HG03354 (cell line): ENCODE results near the gene HSP90AA1.
"Not testable (repeated sequence)": the region's sequence is repeated elsewhere in the genome, so short reads cannot be mapped to it uniquely, and the experiment has no call there.

ENCODE experiments used
- ATAC-seq: cut with Tn5 transposase; IDR thresholded peaks from one replicate; pipeline ENCODE4 v1.9.1; 2021; ENCODE audit warnings: mild to moderate bottlenecking; ENCODE audit not compliant: unreplicated experiment, poor library complexity, severe bottlenecking

The HSP90AA1 gene

DNA sequence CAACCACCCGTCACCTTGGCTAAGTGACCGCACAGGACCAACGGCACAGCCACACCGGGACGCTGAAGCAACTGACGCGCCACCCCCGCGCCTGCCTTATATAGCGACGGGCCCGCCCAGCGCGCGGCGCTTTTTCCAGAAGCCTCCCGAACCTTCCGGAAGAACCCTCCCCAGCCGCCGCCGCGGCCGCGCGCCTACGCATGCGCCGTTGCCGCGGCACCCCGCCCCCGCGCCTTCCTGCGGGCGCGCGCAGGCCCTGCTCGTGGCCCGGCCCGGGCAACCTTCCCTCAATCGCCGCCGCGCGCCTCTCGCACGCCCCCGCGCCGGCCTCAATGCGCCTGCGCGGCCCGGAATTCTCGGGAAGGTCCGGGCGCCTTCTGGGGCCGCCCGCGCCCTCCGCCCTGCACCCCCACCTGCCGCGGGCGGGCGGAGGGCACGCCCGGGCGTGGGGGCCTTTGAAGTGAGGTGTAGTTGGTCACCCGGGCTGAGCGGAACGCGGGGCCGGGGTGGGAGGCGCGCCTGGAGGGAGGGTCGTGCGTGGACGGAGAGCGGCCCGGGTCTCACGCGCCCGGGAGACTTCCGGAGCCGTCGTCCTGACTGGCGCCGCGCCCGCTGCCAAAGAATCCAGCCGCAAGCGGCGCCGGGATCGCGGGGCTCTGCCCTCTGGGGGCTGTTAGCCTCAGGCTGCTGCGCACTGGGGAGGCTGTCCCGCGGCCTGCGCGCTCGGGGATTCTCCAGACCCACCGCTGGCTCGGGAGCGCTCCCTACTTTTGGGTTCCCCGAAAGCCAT lies at the start of gene HSP90AA1:
TSS of gene HSP90AA1 (minus strand) at position 73 of the 790 bp plus-strand sequence. CDS start 666 bp downstream, outside the sequence.
- peak; percentile 75 for ATAC-seq

DNA sequence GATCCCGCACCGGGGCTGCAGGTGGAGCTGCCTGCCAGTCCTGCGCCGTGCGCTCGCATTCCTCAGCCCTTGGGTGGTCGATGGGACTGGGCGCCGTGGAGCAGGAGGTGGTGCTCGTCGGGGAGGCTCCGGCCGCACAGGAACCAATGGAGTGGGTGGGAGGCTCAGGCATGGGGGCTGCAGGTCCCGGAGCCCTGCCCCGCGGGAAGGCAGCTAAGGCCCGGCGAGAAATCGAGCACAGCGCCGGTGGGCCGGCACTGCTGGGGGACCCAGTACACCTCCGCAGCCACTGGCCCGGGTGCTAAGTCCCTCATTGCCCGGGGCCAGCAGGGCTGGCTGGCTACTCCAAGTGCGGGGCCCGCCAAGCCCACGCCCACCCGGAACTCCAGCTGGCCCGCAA lies 48.6 kb upstream of the HSP90AA1 start:
- not testable (repeated sequence) for ATAC-seq

DNA sequence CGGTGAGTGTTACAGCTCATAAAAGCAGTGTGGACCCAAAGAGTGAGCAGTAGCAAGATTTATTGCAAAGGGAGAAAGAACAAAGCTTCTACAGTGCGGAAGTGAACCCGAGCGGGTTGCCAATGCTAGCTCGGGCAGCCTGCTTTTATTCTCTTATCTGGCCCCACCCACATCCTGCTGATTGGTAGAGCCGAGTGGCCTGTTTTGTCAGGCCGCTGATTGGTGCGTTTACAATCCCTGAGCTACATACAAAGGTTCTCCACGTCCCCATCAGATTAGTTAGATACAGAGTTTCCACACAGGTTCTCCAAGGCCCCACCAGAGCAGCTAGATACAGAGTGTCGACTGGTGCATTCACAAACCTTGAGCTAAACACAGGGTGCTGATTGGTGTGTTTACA lies 47.9 kb upstream of the HSP90AA1 start:
- not testable (repeated sequence) for ATAC-seq

DNA sequence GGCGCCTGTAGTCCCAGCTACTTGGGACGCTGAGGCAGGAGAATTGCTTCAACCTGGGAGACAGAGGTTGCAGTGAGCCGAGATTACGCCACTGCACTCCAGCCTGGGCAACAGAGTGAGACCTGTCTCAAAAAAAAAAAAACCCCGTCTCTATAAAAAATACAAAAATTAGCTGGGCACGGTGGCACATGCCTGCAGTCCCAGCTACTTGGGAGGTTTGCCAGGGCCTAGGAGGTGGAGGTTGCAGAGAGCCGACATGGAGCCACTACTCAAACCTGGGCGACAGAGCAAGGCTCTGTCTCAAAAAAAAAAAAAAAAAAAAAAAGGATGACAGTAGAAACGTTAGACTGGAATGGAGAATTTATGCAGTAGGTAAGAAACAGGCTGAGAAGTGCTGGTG lies 47.2 kb upstream of the HSP90AA1 start:
- not testable (repeated sequence) for ATAC-seq

DNA sequence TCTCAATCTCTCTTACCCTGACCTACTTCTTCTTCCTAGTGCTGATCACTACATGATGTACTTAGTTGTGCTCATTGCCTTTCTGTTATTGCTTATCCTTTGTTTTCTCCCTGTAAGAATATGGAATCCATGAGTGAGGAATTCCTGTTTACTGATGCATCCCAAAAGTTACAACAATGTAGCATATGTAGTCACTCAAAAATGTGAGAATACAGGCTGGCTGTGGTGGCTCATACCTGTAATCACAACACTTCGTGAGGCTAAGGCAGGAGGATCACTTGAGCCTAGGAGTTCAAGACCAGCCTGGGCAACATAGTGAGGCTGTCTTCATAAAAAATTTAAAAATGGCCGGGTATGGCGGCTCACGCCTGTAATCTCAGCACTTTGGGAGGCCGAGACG lies 44.9 kb upstream of the HSP90AA1 start:
- ATAC-seq = no peak

DNA sequence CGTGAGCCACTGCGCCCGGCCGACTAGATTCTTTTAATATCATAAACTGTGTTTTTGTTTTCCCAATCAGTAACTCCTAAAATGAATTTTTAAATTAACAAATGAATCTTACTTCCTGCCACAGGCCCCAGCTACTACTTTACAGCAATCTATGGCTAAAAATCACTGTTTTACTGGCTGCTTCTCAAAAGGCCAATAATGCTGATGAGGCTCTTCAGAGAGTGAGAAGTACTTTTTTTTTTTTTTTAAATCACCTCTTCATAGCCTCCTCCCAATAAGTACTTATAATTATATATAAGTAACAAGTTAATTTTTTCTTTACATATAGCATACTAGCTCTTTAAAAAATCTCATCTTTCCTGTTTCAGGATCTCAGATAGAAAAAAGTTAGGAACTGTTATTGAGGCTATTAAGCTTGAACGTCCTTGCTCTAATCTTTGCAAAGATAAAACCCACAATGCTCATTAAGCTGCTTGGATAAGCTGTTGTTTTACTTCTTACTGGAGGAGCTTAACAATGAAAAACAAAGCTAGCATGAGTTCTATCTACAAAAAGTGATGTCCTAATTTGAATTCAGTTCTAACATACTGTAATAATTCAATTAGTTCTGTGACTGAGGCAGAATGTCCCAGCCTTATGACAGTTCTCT lies 40.1 kb upstream of the HSP90AA1 start:
- no peak for ATAC-seq

DNA sequence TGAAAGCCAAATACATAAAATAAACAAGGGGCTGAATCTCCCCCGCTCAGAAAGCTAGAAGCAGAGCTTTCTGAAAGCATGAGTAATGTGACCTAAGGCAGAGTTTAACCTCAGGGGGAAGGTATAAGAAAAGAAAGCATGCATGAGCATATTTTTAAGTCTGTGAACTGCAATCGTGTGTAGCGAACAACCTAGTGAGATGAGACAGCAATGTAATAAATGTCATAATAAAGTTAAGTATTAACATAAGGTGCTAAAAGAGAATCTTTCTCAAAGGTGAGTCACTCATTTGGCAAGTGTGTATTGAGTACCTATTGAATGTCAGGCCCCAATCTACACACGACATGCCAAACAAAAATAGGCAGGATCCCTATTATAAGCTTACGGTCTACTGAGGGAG lies 38.7 kb upstream of the HSP90AA1 start:
- ATAC-seq = peak; percentile 48

DNA sequence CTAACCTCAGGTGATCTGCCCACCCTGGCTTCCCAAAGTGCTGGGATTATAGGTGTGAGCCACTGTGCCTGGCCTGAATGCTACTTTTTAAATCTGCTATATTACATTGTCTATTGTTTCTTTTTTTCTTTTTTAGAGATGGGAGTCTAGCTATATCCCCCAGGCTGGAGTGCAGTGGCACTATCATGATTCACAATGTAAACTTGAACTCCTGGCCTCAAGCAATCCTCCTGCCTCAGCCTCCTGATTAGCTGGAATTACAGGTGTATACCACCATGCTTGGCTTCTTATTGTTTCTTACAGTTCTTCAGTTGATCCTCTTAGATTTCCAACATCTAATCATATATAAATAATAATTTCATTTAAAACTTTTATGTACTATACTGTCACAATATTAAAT lies 37.6 kb upstream of the HSP90AA1 start:
- ATAC-seq = no peak

DNA sequence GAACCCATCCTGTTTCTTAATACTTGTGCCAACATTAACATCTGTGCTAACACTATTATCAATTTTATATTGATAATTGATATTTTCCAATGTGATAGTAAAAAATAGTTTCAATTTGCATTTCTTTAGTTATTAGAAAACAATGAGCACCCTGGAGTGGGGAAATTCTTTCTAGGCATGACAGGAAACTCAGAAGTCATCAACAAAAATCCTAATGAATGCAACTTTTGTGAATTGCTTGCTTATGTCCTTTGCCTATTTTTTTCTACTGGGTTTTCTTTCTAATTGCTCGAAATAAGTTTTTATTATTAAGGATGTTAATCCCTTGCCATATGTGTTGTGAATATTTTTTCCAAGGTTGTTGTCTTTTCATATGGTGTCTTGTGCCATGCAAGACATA lies 34.7 kb upstream of the HSP90AA1 start:
- ATAC-seq = no peak

DNA sequence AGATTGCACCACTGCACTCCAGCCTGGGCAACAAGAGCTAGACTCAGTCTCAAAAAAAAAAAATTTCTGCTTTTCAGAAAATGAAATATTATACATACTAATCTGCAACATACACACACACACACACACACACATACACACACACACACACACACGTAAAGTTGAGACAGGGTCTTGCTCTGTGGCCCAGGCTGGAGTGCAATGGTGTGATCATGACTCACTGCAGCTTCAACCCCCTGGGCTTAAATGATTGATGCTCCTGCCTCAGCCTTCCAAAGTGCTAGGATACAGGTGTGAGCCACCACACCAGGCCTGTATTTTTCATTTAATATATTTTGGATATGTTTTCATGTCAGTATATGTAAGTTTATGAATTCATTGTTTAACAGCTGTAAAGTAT lies 34.0 kb upstream of the HSP90AA1 start:
- ATAC-seq = no peak

DNA sequence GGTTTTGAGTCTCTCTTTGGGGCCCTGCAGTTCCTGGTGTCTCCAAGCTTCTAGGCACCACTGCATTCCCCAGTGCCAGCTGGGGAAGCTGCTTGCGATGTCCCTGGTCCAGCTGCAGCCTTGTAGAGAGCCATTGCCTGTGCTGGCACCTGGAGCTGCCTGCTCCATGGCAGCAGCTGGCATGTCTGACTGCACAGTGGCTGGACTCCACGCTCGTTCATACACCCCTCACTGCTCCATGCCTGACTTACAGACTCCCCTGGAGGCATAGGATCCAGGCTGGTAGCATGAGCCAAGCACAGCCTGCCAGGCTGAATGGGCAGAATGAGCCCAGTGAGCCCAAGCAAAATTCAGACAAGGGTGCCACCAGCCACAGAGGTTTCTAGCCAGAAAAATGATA lies 31.0 kb upstream of the HSP90AA1 start:
- no peak for ATAC-seq

DNA sequence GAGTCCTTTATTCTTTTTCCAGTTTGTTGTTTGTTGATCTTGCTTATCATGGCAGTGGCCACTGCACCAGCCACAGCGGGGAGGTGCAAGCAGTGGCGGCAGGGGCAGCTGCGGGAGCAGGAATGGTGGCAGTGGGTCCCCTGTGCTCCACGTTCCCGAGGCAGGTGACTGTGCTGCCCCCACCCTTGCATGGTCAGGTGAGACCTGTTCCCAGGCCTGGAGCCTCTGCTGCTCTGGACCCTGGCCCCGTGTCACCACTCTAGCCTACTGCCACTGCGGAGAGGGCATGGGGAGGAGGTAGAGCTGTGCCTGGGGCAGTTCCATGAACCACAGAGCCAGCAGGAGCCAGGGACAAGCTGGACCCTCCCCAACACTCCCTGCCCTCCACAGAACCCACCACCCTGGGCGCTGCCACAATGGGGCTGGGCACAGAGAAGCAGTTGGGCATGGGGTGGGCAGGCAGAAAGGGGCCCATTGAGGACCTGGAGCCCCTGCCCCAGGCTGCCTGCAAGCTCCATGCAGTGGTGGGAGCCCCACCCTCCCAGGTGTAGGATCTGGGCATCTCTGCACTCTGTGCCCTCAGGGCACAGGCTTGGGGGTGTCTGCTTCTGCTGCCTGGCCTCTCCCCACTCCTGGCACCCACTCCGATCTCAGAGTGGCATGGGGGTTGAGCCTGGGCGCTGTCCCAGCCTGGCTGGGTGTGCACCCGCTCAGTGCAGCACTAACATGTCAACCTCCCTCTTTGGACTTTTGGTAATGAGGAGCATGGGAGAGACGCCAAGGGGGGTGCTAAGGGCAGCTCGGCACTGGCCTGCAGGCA lies 29.7 kb upstream of the HSP90AA1 start:
- no peak for ATAC-seq

DNA sequence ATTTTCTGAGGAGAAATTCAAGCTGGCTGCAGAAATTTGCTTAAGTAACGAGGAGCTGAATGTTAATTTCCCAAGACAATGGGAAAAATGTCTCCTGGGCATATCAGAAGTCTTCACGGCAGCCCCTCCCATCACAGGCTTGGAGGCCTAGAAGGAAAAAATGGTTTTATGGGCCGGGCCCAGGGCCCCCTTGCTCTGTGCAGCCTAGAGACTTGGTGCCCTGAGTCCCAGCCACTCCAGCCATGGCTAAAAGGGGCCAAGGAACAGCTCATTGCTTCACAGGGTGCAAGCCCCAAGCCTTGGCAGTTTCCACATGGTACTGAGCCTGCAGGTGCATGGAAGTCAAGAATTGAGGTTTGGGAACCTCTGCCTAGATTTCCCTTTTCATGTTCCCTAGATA lies 24.3 kb upstream of the HSP90AA1 start:
- no peak for ATAC-seq

DNA sequence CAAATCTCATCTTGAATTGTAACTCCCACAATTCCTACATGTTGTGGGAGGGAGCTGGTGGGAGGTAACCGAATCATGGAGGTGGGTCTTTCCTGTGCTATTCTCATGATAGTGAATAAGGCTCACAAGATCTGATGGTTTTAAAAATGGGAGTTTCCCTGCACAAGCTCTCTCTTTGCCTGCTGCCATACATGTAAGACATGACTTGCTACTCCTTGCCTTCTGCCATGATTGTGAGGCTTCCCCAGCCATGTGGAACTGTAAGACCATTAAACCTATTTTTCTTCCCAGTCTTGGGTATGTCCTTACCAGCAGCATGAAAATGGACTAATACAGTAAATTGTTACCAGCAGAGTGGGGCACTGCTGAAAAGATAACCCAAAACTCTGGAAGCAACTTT lies 22.5 kb upstream of the HSP90AA1 start:
- ATAC-seq = not testable (repeated sequence)

DNA sequence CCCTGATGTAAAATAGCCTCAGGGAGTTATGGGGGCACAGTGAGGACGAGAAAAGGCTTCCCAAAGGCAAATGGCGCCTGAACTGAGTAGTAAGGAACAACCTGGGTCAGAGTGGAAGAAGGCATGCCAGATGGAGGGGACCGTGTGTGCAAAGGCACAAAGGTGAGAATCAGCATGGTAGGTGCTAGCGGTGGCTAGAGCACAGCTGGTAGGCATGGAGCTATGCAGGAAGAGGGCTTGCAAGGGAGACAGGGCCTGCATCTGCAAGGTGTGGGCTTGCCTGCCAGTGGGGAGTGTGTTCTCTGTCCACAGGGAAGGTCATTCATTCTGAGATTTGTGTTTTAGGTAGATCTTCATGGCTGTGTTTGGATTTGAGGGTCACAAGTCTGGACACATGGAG lies 18.5 kb upstream of the HSP90AA1 start:
- no peak for ATAC-seq

DNA sequence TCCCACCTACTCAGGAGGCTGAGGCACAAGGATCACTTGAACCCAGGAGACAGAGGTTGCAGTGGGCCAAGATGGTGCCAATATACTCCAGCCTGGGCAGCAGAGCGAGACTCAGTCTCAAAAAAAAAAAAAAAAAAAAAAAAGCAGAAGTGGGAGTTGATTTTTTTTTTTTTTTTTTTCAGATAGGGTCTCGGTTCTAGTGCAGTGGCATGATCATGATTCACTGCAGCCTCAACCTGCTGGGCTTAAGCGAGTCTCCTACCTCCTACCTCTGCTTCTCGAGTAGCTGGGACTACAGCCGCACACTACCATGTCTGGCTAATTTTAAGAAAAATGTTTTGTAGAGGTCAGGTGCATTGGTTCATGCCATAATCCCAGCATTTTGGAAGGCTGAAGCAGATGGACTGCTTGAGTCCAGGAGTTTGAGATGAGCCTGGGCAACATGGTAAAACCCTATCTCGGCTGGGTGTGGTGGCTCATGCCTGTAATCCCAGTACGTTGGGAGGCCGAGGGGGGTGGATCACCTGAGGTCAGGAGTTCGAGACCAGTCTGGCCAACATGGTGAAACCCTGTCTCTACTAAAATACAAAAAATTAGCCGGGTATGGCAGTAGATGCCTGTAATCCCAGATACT lies 16.3 kb upstream of the HSP90AA1 start:
- ATAC-seq = no peak

DNA sequence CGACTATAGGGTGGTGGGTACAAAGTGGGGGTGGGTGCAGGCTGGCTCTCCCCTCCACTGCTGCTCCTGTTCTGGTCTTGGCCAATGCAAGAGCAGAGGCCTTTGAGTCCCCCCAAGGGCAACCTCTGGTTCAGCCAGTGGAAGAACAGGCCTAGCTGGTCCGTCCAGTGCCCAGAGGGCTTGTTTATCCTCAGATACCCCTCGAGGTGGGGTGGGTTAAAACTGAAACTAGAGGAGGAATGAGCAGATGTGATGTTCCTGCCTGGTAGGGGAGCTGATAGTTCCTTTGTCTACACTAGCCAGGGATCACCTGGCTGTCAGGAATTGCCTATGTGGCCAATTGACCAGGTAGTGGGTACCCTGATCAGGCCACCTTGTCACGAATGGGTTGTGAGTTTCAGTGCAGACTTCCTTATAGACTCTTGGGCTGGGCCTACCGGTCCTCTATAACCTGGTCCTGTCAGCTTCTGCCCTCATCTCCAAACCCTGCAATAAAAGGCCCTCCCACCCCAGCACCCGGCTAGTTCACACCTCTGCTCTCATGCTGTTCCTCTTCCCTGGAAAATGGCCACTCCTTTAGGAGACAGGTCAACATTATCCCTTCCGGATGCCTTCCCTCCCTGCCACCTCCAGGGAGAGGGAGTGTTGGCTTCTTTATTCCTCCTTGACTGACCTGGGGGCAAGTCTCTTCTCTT lies 10.7 kb upstream of the HSP90AA1 start:
- no peak for ATAC-seq

DNA sequence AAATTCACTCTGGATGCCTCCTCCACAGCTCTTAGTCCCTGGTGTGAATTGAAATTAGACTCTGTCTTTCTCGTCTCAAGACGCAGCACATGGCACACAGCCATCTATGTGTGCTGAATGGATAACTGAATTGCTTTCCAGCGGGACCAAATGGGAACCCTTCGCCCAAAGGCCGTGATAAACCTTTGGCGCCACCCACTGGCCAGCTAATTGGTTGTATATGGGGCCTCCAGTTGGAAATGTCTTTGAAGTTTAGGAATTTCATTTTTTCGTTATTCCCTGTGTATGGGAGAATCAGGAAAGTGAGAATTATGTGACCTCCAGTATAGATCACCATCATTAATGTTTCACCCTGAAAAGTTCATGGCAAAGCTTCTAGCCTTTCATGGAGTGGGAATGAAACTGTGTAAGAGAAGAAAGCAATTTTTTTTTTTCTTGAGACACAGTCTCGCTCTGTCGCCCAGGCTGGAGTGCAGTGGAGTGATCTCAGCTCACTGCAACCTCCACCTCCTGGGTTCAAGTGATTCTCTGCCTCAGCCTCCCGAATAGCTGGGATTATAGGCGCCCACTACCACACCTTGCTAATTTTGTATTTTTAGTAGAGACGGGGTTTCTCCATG lies 9.8 kb upstream of the HSP90AA1 start:
- ATAC-seq = no peak

DNA sequence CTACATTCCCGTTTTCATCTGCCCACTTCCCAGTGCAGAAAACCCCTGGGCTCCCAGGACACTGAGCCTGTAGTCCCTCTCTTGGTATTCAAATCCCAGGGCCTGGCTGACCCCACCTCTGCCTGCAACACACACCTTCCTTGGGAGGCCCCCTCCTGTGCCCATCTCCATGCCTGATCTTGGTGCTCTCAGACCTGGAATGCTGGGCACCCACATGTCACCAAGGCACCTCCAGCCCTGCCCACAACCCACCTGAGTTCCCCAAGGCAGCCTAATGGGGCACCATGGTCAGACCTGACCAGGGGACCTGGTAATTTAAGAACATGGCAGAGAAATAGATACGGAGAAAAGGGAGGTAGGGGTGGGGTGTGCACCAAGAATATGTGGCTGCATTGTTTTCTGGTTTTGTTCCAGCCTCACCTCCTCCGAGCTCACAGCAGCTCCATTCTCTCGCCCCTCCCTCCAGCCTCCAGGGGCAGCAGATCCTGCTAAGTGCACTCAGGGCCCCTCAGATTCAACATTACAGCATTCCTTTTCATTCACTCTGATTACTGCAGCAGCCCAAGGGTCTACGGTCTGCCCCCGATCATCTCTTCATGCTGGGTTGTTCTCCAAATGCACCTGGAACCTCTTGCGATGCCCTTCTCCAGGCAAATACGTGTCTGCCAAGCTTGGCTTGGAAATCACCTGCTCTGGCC lies 9.2 kb upstream of the HSP90AA1 start:
- no peak for ATAC-seq
